CD14-positive monocyte (primary cell): ENCODE data around the gene ARFGEF2. TPM values are rescaled to one million over a fixed set of nuclear protein-coding genes. Genes with fewer than 3 reads are reported as not detected.

ENCODE experiments used
- DNase-seq, 3 donors: peaks; one replicate each; pipeline ENCODE4 v3.0.0-alpha.2; 2011 to 2022
- H2AFZ ChIP-seq: 2 replicates; pipeline ENCODE4 v1.6.0; 2012; ENCODE audit warnings: mild to moderate bottlenecking, low read depth, low read length, inconsistent platforms; ENCODE audit not compliant: insufficient read depth, poor library complexity, severe bottlenecking
- H3K27ac ChIP-seq, 2 donors: 1 replicate in 1 of 2; 2 replicates in 1 of 2; pipeline ENCODE4 v1.5.1; 2012 to 2013; ENCODE audit warnings: low read length in 2 of 2, control low read depth in 1 of 2, inconsistent platforms in 1 of 2, low read depth in 1 of 2, mild to moderate bottlenecking in 1 of 2
- H3K27me3 ChIP-seq, 2 donors: one replicate each; pipeline versions ENCODE4 v1.6.0 to v1.6.1; 2011 to 2013; ENCODE audit warnings: low read length in 2 of 2; ENCODE audit not compliant: control insufficient read depth in 2 of 2, insufficient read depth in 2 of 2
- H3K36me3 ChIP-seq, 2 donors: replicated peaks in 1 of 2; 1 replicate in 1 of 2; 2 replicates in 1 of 2; pipeline versions ENCODE4 v1.5.1 to v1.6.1; 2012 to 2013; ENCODE audit warnings: low read length in 2 of 2, control low read depth in 1 of 2, inconsistent platforms in 1 of 2, mild to moderate bottlenecking in 1 of 2; ENCODE audit not compliant: insufficient read depth in 2 of 2, control insufficient read depth in 1 of 2
- H3K4me1 ChIP-seq, 2 donors: 1 replicate in 1 of 2; 2 replicates in 1 of 2; pipeline versions ENCODE4 v1.5.1 to v1.6.1; 2012 to 2013; ENCODE audit warnings: low read length in 2 of 2, control low read depth in 1 of 2, inconsistent platforms in 1 of 2, mild to moderate bottlenecking in 1 of 2, moderate library complexity in 1 of 2; ENCODE audit not compliant: insufficient read depth in 2 of 2, control insufficient read depth in 1 of 2
- H3K4me2 ChIP-seq: replicated peaks from 2 replicates; pipeline ENCODE3; 2012; ENCODE audit warnings: low read length, moderate library complexity, mild to moderate bottlenecking; ENCODE audit not compliant: poor library complexity, severe bottlenecking; ENCODE audit errors: extremely low read depth
- H3K4me3 ChIP-seq, 3 experiments: fragments of 200-600 bp in 1 of 3; sonication (generic) in 1 of 3; replicated peaks in 1 of 3; 1 replicate in 2 of 3; 2 replicates in 1 of 3; pipeline ENCODE4 v1.5.1; 2011 to 2013; ENCODE audit warnings: low read length in 3 of 3, mild to moderate bottlenecking in 3 of 3, control low read depth in 2 of 3, low read depth in 2 of 3, inconsistent platforms in 1 of 3, moderate library complexity in 1 of 3
- H3K79me2 ChIP-seq: 2 replicates; pipeline ENCODE4 v1.6.0; 2012; ENCODE audit warnings: mild to moderate bottlenecking, control low read depth, inconsistent platforms, low read length, moderate library complexity; ENCODE audit not compliant: insufficient read depth
- H3K9ac ChIP-seq: 2 replicates; pipeline ENCODE4 v1.6.0; 2017; ENCODE audit warnings: low read length, mild to moderate bottlenecking; ENCODE audit not compliant: insufficient read depth, poor library complexity, severe bottlenecking
- H3K9me3 ChIP-seq, 2 donors: replicated peaks in 1 of 2; 1 replicate in 1 of 2; 2 replicates in 1 of 2; pipeline versions ENCODE4 v1.5.1 to v1.6.1; 2012 to 2013; ENCODE audit warnings: low read length in 2 of 2, control low read depth in 1 of 2; ENCODE audit not compliant: control insufficient read depth in 1 of 2, insufficient read depth in 1 of 2
- H4K20me1 ChIP-seq: 2 replicates; pipeline ENCODE4 v1.6.0; 2012; ENCODE audit warnings: mild to moderate bottlenecking, low read length, control low read depth, moderate library complexity; ENCODE audit not compliant: insufficient read depth
- H3K27ac Mint-ChIP-seq, 7 donors: one replicate each; pipeline ENCODE4 v1.8.0; 2020; ENCODE audit warnings: mild to moderate bottlenecking in 7 of 7, mixed read lengths in 7 of 7, moderate library complexity in 6 of 7, inconsistent platforms in 2 of 7
- H3K27me3 Mint-ChIP-seq, 3 donors: one replicate each; pipeline ENCODE4 v1.8.0; 2021 to 2022; ENCODE audit warnings: low read depth in 3 of 3, mild to moderate bottlenecking in 3 of 3, mixed read lengths in 3 of 3, moderate library complexity in 3 of 3, inconsistent platforms in 1 of 3
- H3K36me3 Mint-ChIP-seq, 2 donors: one replicate each; pipeline ENCODE4 v1.8.0; 2020; ENCODE audit warnings: mixed read lengths in 2 of 2, inconsistent platforms in 1 of 2, mild to moderate bottlenecking in 1 of 2
- H3K4me1 Mint-ChIP-seq: one replicate; pipeline ENCODE4 v1.8.0; 2020; ENCODE audit warnings: mild to moderate bottlenecking, mixed read lengths
- H3K4me3 Mint-ChIP-seq, 2 donors: one replicate each; pipeline ENCODE4 v1.8.0; 2020; ENCODE audit warnings: mild to moderate bottlenecking in 2 of 2, mixed read lengths in 2 of 2, moderate library complexity in 1 of 2
- H3K9me3 Mint-ChIP-seq, 7 donors: one replicate each; pipeline ENCODE4 v1.8.0; 2020 to 2022; ENCODE audit warnings: mixed read lengths in 7 of 7, mild to moderate bottlenecking in 6 of 7, moderate library complexity in 6 of 7, inconsistent platforms in 2 of 7
- CTCF ChIP-seq: fragments of 200-600 bp; IDR thresholded peaks from one replicate; pipeline ENCODE4 v1.8.0; 2022; ENCODE audit warnings: antibody characterized with exemption, mild to moderate bottlenecking
- WGBS: methylation state at CpG from one replicate; pipeline ENCODE4 v1.1.5; 2013; ENCODE audit warnings: missing lambda C conversion rate; ENCODE audit not compliant: insufficient coverage; 5-methylcytosine and 5-hydroxymethylcytosine counted together
- intact Hi-C, 2 donors: fragments of 100-400 bp; cut with micrococcal nuclease; formaldehyde crosslinking; loops; one replicate each; pipeline versions ENCODE4 v1.15.0 to v1.15.1; 2023
- polyA plus RNA-seq, 3 donors: library from polyadenylated mRNA; depleted of rRNA in 1 of 3; unstranded in 2 of 3; stranded (reverse) in 1 of 3; fragments of 300-500 nt in 2 of 3; fragments of >200 nt in 1 of 3; fragmentation: Illumina TruSeq in 2 of 3; gene quantifications; 1 replicate in 2 of 3; 2 replicates in 1 of 3; pipeline ENCODE4 v1.2.3, GENCODE V29; 2012 to 2021

The ARFGEF2 gene
- polyA plus RNA-seq, 3 donors: 4.6 to 10.9 (median 5.5) TPM

- Histone ChIP-seq H3K27ac (no peak overlapping the region), H2AFZ (peak overlapping the region; percentile 52), H3K9ac (no peak overlapping the region), H4K20me1 (no peaks in the 10 kb centered on the region), H3K27me3 (no peaks in the 10 kb centered on the region), H3K4me1 (peaks cover 30 to 35% of the 10 kb centered on the region in 2 donors), H3K9me3 (no peaks in the 10 kb centered on the region), H3K79me2 (no peaks in the 10 kb centered on the region), H3K4me2 (no peak overlapping the region), H3K36me3 (no peaks in the 10 kb centered on the region), H3K4me3 (no peak overlapping the region)
- Mint-ChIP-seq H3K36me3 (no peaks in the 10 kb centered on the region), H3K9me3 (no peaks in the 10 kb centered on the region), H3K4me1 (peaks cover 44% of the 10 kb centered on the region), H3K27ac (peak overlapping the region in 2 of 7 donors; percentile 25 to 61), H3K4me3 (no peak overlapping the region), H3K27me3 (peaks cover 0 to 4% (median 2%) of the 10 kb centered on the region in 3 donors)
- intact Hi-C loops: loop anchor here in 1 of 2 donors (5.0 to 10.0 kb wide), 2 partner anchors 68 to 195 kb away; no protein-coding TSS in a partner anchor
- no peak for TF ChIP-seq CTCF
- no peak for DNase-seq
These were observed 21.6 kb upstream of the ARFGEF2 start for GRCh38 chr20:48899881-48900280.

- H3K79me2 ChIP-seq: no peaks in the 10 kb centered on the region
- peaks cover 0 to 4% (median 2%) of the 10 kb centered on the region in 3 donors for H3K27me3 Mint-ChIP-seq
- no peaks in the 10 kb centered on the region for H3K36me3 Mint-ChIP-seq
- peak overlapping the region in 1 of 2 donors; percentile 39 for H3K4me3 Mint-ChIP-seq
- no peaks in the 10 kb centered on the region for H3K9me3 ChIP-seq
- DNase-seq: peak in 2 of 3 donors; percentile 45 to 55
- no peak overlapping the region for H3K9ac ChIP-seq
- intact Hi-C loops: loop anchor here in 1 of 2 donors (5.0 kb wide), 1 partner anchor 69 kb away; no protein-coding TSS in a partner anchor
- H3K36me3 ChIP-seq: no peaks in the 10 kb centered on the region
- no peak for TF ChIP-seq CTCF
- H3K9me3 Mint-ChIP-seq: no peaks in the 10 kb centered on the region
- H4K20me1 ChIP-seq: no peaks in the 10 kb centered on the region
- peaks cover 34 to 36% of the 10 kb centered on the region in 2 donors for H3K4me1 ChIP-seq
- 0% methylated on average over 2 of the region's 4 CpGs for WGBS
- peaks cover 50% of the 10 kb centered on the region for H3K4me1 Mint-ChIP-seq
- H3K4me2 ChIP-seq: no peak overlapping the region
- H3K27me3 ChIP-seq: no peaks in the 10 kb centered on the region
- peak overlapping the region; percentile 21 for H2AFZ ChIP-seq
- no peak overlapping the region for H3K4me3 ChIP-seq
- peak overlapping the region in 5 of 7 donors; percentile 42 to 66 (median 47) for H3K27ac Mint-ChIP-seq
- no peak overlapping the region for H3K27ac ChIP-seq
These were observed 20.2 kb upstream of the ARFGEF2 start for GRCh38 chr20:48901326-48901725.
